HCT116 (cell line): ENCODE results near the gene ARFIP2. TPM values are rescaled to one million over a fixed set of nuclear protein-coding genes. Genes with fewer than 3 reads are reported as not detected.
A peak's percentile ranks its signal among the peaks of the same experiment; 100 is the strongest.

ENCODE experiments used
- ATAC-seq: fragments of 200-7000 bp; cut with Tn5 transposase; 2 replicates; pipeline ENCODE4 v1.9.1; 2020; ENCODE audit warnings: mild to moderate bottlenecking, moderate library complexity
- BruUV-seq: library from RNA; stranded (reverse); fragments of 400-500 nt; replicated peaks from 2 replicates; lab custom pipeline; 2021; lab: Mats Ljungman, UMichigan
- CTCF ChIA-PET: fragments of 300-600 bp; sonication (Branson Sonifier 250); formaldehyde crosslinking; loops from one replicate; lab custom pipeline; 2021; ENCODE audit warnings: antibody characterized with exemption; lab: Charles Lee
- POLR2A ChIA-PET: fragments of 300-600, 350-600 bp; sonication (Branson Sonifier 250); formaldehyde crosslinking; loops from one replicate; lab custom pipeline; 2021; ENCODE audit warnings: antibody characterized with exemption; lab: Charles Lee
- RAD21 ChIA-PET, 2 experiments: fragments of 300-600 bp; sonication (Branson Sonifier 250); formaldehyde crosslinking; loops; one replicate each; lab custom pipeline; 2023; ENCODE audit warnings: low total read pairs in 2 of 2; ENCODE audit not compliant: uncharacterized antibody in 2 of 2, unreplicated experiment in 2 of 2, low non-redundant PET in 1 of 2; lab: Charles Lee
- DNase-seq: peaks from one replicate; pipeline ENCODE4 v3.0.0-alpha.2; 2010; ENCODE audit warnings: low read depth, low spot score
- H2AFZ ChIP-seq: fragments of 200-600 bp; shearing (Covaris generic), sonication (generic); 2 replicates; pipeline ENCODE4 v1.6.1; 2017; ENCODE audit warnings: low read depth, mixed run types, mixed read lengths, antibody characterized with exemption, low read length; ENCODE audit not compliant: poor library complexity, severe bottlenecking
- H3K27ac ChIP-seq: 2 replicates; pipeline ENCODE4 v1.5.1; 2012; ENCODE audit warnings: low read depth, low read length
- H3K27me3 ChIP-seq: fragments of 200-600 bp; sonication (generic); 2 replicates; pipeline ENCODE4 v1.6.1; 2016; ENCODE audit warnings: mixed run types, low read length, mixed read lengths; ENCODE audit not compliant: insufficient read depth
- H3K36me3 ChIP-seq, 2 experiments: fragments of 200-500 bp in 1 of 2; fragments of 200-600 bp in 1 of 2; sonication (Bioruptor generic) in 1 of 2; sonication (generic) in 1 of 2; 2 replicates each; pipeline versions ENCODE4 v1.5.1 to v1.6.1; 2014 to 2016; ENCODE audit warnings: low read length in 2 of 2, inconsistent platforms in 1 of 2, mixed read lengths in 1 of 2, mixed run types in 1 of 2; ENCODE audit not compliant: insufficient read depth in 2 of 2, control insufficient read depth in 1 of 2
- H3K4me1 ChIP-seq, 2 experiments: fragments of 200-600 bp in 1 of 2; sonication (generic) in 1 of 2; 2 replicates each; pipeline versions ENCODE4 v1.5.1 to v1.6.1; 2012 to 2017; ENCODE audit warnings: low read length in 2 of 2, inconsistent platforms in 1 of 2, mild to moderate bottlenecking in 1 of 2, mixed read lengths in 1 of 2, mixed run types in 1 of 2, moderate library complexity in 1 of 2; ENCODE audit not compliant: insufficient read depth in 2 of 2, control insufficient read depth in 1 of 2
- H3K4me2 ChIP-seq: fragments of 200-600 bp; sonication (generic); 2 replicates; pipeline ENCODE4 v1.6.1; 2017; ENCODE audit warnings: mixed run types, low read length, mixed read lengths
- H3K4me3 ChIP-seq, 2 experiments: fragments of 200-600 bp in 1 of 2; sonication (generic) in 1 of 2; replicated peaks in 1 of 2; 2 replicates each; pipeline ENCODE4 v1.5.1; 2011 to 2016; ENCODE audit warnings: low read length in 2 of 2, control low read depth in 1 of 2, low read depth in 1 of 2, mild to moderate bottlenecking in 1 of 2, mixed read lengths in 1 of 2, mixed run types in 1 of 2
- H3K79me2 ChIP-seq: fragments of 200-600 bp; sonication (generic); 2 replicates; pipeline ENCODE4 v1.6.1; 2017; ENCODE audit warnings: mild to moderate bottlenecking, mixed run types, low read length, moderate library complexity, mixed read lengths; ENCODE audit not compliant: insufficient read depth
- H3K9ac ChIP-seq: fragments of 200-600 bp; sonication (generic); 2 replicates; pipeline ENCODE4 v1.6.1; 2016; ENCODE audit warnings: low read length, mixed read lengths
- H3K9me2 ChIP-seq: fragments of 200-600 bp; sonication (generic), shearing (Covaris generic); 2 replicates; pipeline ENCODE4 v1.6.1; 2017; ENCODE audit warnings: mixed run types, mild to moderate bottlenecking, moderate library complexity; ENCODE audit not compliant: insufficient read depth
- H3K9me3 ChIP-seq, 2 experiments: fragments of 200-500 bp in 1 of 2; fragments of 200-600 bp in 1 of 2; sonication (Bioruptor generic) in 1 of 2; sonication (generic) in 1 of 2; 2 replicates each; pipeline ENCODE4 v1.6.1; 2014 to 2017; ENCODE audit warnings: low read length in 2 of 2, mixed read lengths in 2 of 2, inconsistent platforms in 1 of 2, low read depth in 1 of 2, mild to moderate bottlenecking in 1 of 2, mixed run types in 1 of 2, moderate library complexity in 1 of 2; ENCODE audit not compliant: control insufficient read depth in 1 of 2, insufficient read depth in 1 of 2
- H4K20me1 ChIP-seq: fragments of 200-600 bp; sonication (generic), shearing (Covaris generic); 2 replicates; pipeline ENCODE4 v1.6.1; 2017; ENCODE audit warnings: mixed run types, mild to moderate bottlenecking, moderate library complexity; ENCODE audit not compliant: insufficient read depth
- EGR1 ChIP-seq: IDR thresholded peaks from 2 replicates; pipeline ENCODE4 v1.6.1; 2012; ENCODE audit warnings: low read depth
- EZH2 ChIP-seq: fragments of 200-600 bp; sonication (generic); IDR thresholded peaks from 2 replicates; pipeline ENCODE4 v1.6.1; 2017; ENCODE audit warnings: antibody characterized with exemption, mixed run types
- EZH2phosphoT487 ChIP-seq: fragments of 200-600 bp; IDR thresholded peaks from 2 replicates; pipeline ENCODE4 v1.6.1; 2018; ENCODE audit warnings: antibody characterized with exemption, borderline replicate concordance
- FOSL1 ChIP-seq: IDR thresholded peaks from 2 replicates; pipeline ENCODE4 v1.6.1; 2012; ENCODE audit warnings: low read depth
- RAD21 ChIP-seq: IDR thresholded peaks from 2 replicates; pipeline ENCODE4 v1.6.1; 2012; ENCODE audit warnings: low read depth, mild to moderate bottlenecking
- SP1 ChIP-seq: IDR thresholded peaks from 2 replicates; pipeline ENCODE4 v1.6.1; 2012; ENCODE audit warnings: low read depth
- SRF ChIP-seq: IDR thresholded peaks from 2 replicates; pipeline ENCODE4 v1.6.1; 2012; ENCODE audit warnings: low read depth
- TCF7L2 ChIP-seq: IDR thresholded peaks from 2 replicates; pipeline ENCODE4 v1.7.0; 2011; ENCODE audit warnings: borderline replicate concordance, inconsistent platforms; ENCODE audit not compliant: insufficient read depth, insufficient read length; ENCODE audit errors: extremely low read depth
- intact Hi-C: fragments of 100-400 bp; cut with micrococcal nuclease; formaldehyde crosslinking; loops from 2 replicates; pipeline ENCODE4 v1.10.0; 2022
- total RNA-seq: library from RNA; stranded (reverse); gene quantifications from one replicate; pipeline ENCODE4 v1.2.1, GENCODE V29; 2021; ENCODE audit not compliant: unreplicated experiment
- TF ChIP-seq, protein P1 (sequence below): IDR thresholded peaks from 2 replicates; pipeline ENCODE4 v1.6.1; 2011; ENCODE audit warnings: mild to moderate bottlenecking, low read length, moderate library complexity; ENCODE audit not compliant: insufficient replicate concordance; ENCODE audit errors: extremely low read depth
- TF ChIP-seq, protein P2 (sequence below), 3 experiments: fragments of 200-600 bp in 1 of 3; sonication (generic) in 1 of 3; IDR thresholded peaks in 2 of 3; conservative IDR thresholded peaks in 1 of 3; 2 replicates each; pipeline ENCODE4 v1.5.1; 2012 to 2017; ENCODE audit warnings: low read depth in 2 of 3, low read length in 2 of 3, antibody characterized with exemption in 1 of 3, borderline replicate concordance in 1 of 3, control low read depth in 1 of 3, mild to moderate bottlenecking in 1 of 3, mixed read lengths in 1 of 3, mixed run types in 1 of 3, moderate library complexity in 1 of 3; ENCODE audit not compliant: insufficient read depth in 1 of 3
- TF ChIP-seq, protein P3 (sequence below): IDR thresholded peaks from 2 replicates; pipeline ENCODE4 v1.6.1; 2012

ARFIP2 gene
- total RNA-seq, 1 experiment from 2014 or later, result 77.9 TPM

DNA sequence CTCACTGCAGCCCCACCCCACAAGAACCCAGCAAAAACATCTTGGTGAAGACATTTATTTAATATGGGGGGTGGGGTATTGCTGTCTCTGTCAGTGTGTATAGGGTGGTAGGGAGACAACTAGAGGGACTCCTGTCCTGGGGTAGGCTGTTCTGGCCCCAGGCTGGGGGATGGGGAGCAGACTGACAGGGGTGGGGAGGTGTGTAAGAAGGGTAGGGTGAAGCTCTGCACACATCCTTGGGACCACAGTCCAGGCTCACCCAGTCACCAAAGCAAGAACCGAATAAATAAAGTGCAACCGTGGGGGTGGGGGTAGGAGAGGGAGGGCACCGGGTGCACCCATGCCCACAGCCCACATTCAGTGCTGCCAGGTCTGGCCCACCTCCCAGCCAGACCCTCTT lies 32.6 kb downstream of the ARFIP2 start (continued):
- TF ChIP-seq EZH2 (no peak), FOSL1 (no peak), SP1 (no peak), EZH2phosphoT487 (no peak), TCF7L2 (no peak)
- TF ChIP-seq, all 23 proteins: peak for 0

DNA sequence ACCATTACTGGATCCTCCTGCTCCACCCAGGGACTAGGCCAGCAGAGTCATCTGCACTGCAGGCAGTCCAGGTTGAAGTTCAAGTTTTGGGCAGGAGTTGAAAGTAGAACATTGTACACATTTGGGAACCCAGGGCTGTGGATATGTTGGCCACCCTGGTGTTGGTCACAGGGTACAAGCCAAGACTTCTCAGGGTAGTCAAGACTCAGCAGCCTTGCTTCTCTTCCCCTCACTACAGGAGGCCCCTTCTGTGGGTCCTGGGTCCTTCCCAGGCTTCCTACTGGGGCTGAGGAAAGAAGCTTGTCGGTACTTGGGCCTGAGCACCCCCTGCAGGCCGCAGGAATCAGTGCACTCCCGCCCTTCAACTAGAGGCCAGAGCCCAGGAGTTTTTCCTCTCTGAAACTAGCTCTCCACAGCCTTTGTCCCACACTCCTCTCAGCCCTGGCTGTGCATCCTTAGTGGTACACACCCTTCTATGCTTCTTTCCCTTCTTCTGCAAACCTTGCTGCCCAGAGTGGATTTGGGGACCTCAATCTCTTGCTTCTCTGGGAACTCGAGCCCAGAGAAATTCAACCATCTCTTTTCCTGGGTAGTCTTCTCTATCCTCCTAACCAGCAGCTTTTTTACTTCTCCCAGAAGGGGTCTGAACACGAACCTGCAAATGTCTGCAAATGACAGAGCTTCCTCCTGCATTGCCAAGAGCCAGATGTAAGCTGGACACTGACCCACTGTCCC lies 37.7 kb downstream of the ARFIP2 start:
- no peaks in the 10 kb centered on the region for H3K27me3 ChIP-seq
- no peaks in the 10 kb centered on the region for H3K4me1 ChIP-seq
- no peaks in the 10 kb centered on the region for H3K9me3 ChIP-seq
- no peaks in the 10 kb centered on the region for H3K36me3 ChIP-seq
- ChIA-PET RAD21 (interaction anchor here (1.9 to 3.1 kb wide), 2 partner anchors 64 kb away, joined by 12 to 21 read pairs; no protein-coding TSS in a partner anchor), CTCF (interaction anchor here (0.7 to 4.6 kb wide), 16 partner anchors 10 to 80 kb away, joined by 3 to 98 read pairs (median 4); partner anchors contain the start of genes APBB1 and SMPD1), POLR2A (interaction anchor here (0.9 to 1.0 kb wide), 2 partner anchors 24 to 64 kb away, joined by 3 read pairs; partner anchors contain the start of gene APBB1)
- H3K4me3 ChIP-seq, result no peak overlapping the region
- no peaks in the 10 kb centered on the region for H4K20me1 ChIP-seq
- H3K27ac ChIP-seq, result no peak overlapping the region
- no peak overlapping the region for H2AFZ ChIP-seq
- H3K4me2 ChIP-seq, result no peak overlapping the region
- no peaks in the 10 kb centered on the region for H3K79me2 ChIP-seq
- intact Hi-C loops, result loop anchor here (1.0 kb wide), 1 partner anchor 64 kb away; no protein-coding TSS in a partner anchor
- no TSS peak for BruUV-seq
- TF ChIP-seq SP1 (no peak), EGR1 (no peak), FOSL1 (no peak), TCF7L2 (no peak), RAD21 (peak; percentile 79), SRF (no peak)
- TF ChIP-seq, protein P1, sequence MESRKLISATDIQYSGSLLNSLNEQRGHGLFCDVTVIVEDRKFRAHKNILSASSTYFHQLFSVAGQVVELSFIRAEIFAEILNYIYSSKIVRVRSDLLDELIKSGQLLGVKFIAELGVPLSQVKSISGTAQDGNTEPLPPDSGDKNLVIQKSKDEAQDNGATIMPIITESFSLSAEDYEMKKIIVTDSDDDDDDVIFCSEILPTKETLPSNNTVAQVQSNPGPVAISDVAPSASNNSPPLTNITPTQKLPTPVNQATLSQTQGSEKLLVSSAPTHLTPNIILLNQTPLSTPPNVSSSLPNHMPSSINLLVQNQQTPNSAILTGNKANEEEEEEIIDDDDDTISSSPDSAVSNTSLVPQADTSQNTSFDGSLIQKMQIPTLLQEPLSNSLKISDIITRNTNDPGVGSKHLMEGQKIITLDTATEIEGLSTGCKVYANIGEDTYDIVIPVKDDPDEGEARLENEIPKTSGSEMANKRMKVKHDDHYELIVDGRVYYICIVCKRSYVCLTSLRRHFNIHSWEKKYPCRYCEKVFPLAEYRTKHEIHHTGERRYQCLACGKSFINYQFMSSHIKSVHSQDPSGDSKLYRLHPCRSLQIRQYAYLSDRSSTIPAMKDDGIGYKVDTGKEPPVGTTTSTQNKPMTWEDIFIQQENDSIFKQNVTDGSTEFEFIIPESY, result no peak
- TF ChIP-seq, protein P2, sequence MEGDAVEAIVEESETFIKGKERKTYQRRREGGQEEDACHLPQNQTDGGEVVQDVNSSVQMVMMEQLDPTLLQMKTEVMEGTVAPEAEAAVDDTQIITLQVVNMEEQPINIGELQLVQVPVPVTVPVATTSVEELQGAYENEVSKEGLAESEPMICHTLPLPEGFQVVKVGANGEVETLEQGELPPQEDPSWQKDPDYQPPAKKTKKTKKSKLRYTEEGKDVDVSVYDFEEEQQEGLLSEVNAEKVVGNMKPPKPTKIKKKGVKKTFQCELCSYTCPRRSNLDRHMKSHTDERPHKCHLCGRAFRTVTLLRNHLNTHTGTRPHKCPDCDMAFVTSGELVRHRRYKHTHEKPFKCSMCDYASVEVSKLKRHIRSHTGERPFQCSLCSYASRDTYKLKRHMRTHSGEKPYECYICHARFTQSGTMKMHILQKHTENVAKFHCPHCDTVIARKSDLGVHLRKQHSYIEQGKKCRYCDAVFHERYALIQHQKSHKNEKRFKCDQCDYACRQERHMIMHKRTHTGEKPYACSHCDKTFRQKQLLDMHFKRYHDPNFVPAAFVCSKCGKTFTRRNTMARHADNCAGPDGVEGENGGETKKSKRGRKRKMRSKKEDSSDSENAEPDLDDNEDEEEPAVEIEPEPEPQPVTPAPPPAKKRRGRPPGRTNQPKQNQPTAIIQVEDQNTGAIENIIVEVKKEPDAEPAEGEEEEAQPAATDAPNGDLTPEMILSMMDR (IDR thresholded peaks at IDR 0.05 in 2 of 3, conservative IDR thresholded peaks at IDR 0.05 in 1 of 3; ENCODE audit: borderline replicate concordance in 1 of 3, insufficient read depth in 1 of 3, low read depth in 2 of 3, low read length in 2 of 3), result peak; percentile 68 to 89 (median 87)
- TF ChIP-seq, protein P3, sequence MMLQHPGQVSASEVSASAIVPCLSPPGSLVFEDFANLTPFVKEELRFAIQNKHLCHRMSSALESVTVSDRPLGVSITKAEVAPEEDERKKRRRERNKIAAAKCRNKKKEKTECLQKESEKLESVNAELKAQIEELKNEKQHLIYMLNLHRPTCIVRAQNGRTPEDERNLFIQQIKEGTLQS, result no peak
- no peak overlapping the region for H3K9ac ChIP-seq
- no peaks in the 10 kb centered on the region for H3K9me2 ChIP-seq
- peak; percentile 93 for ATAC-seq
- no peak for DNase-seq
